KG1 (cell line): Measurements from ENCODE around the gene FGF18.

Experiments
- DNase-seq: peaks from one replicate; lab custom pipeline; 2025; lab: John Stamatoyannopoulos, UW

The FGF18 gene

GRCh38 chr5:171470420-171470819 lies 51.0 kb downstream of the FGF18 start:
- DNase-seq = no peak

GRCh38 chr5:171474230-171474813 lies 54.9 kb downstream of the FGF18 start:
- no peak for DNase-seq

- DNase-seq = no peak
Observed at GRCh38 chr5:171475596-171475995, 56.1 kb downstream of the FGF18 start.

- no peak for DNase-seq
Observed at GRCh38 chr5:171476701-171477100, 57.3 kb downstream of the FGF18 start.

- no peak for DNase-seq
Observed at GRCh38 chr5:171477101-171477500, 57.7 kb downstream of the FGF18 start.

- no peak for DNase-seq
Observed at GRCh38 chr5:171477666-171478065, 58.2 kb downstream of the FGF18 start.

GRCh38 chr5:171478946-171479775 lies 59.7 kb downstream of the FGF18 start:
- no peak for DNase-seq

GRCh38 chr5:171479776-171480125 lies 60.3 kb downstream of the FGF18 start:
- no peak for DNase-seq

- DNase-seq = no peak
Observed at GRCh38 chr5:171480239-171480638, 60.8 kb downstream of the FGF18 start.

- DNase-seq = no peak
Observed at GRCh38 chr5:171481571-171482433, 62.4 kb downstream of the FGF18 start.

GRCh38 chr5:171482434-171482730 lies 62.9 kb downstream of the FGF18 start:
- no peak for DNase-seq

- DNase-seq = no peak
Observed at GRCh38 chr5:171483551-171484135, 64.2 kb downstream of the FGF18 start.

GRCh38 chr5:171484460-171484899 lies 65.0 kb downstream of the FGF18 start:
- DNase-seq = peak; percentile 29

GRCh38 chr5:171485668-171486067 lies 66.2 kb downstream of the FGF18 start:
- no peak for DNase-seq

GRCh38 chr5:171486613-171487012 lies 67.2 kb downstream of the FGF18 start:
- DNase-seq = no peak

GRCh38 chr5:171488876-171489275 lies 69.4 kb downstream of the FGF18 start:
- DNase-seq = no peak

- no peak for DNase-seq
Observed at GRCh38 chr5:171492781-171493180, 73.3 kb downstream of the FGF18 start.

GRCh38 chr5:171493646-171494393 lies 74.4 kb downstream of the FGF18 start:
- no peak for DNase-seq

- no peak for DNase-seq
Observed at GRCh38 chr5:171494452-171495121, 75.1 kb downstream of the FGF18 start.

- no peak for DNase-seq
Observed at GRCh38 chr5:171495122-171495700, 75.8 kb downstream of the FGF18 start.

- no peak for DNase-seq
Observed at GRCh38 chr5:171496456-171496855, 77.0 kb downstream of the FGF18 start.
